Activated CD4-positive, alpha-beta T cell treated with anti-CD3 and anti-CD28 coated beads for 48 hours (primary cell): ENCODE data around the gene KLF9.

Experiments
- DNase-seq: peaks from one replicate; pipeline ENCODE4 v3.0.0-alpha.2; 2020

KLF9 gene

DNA sequence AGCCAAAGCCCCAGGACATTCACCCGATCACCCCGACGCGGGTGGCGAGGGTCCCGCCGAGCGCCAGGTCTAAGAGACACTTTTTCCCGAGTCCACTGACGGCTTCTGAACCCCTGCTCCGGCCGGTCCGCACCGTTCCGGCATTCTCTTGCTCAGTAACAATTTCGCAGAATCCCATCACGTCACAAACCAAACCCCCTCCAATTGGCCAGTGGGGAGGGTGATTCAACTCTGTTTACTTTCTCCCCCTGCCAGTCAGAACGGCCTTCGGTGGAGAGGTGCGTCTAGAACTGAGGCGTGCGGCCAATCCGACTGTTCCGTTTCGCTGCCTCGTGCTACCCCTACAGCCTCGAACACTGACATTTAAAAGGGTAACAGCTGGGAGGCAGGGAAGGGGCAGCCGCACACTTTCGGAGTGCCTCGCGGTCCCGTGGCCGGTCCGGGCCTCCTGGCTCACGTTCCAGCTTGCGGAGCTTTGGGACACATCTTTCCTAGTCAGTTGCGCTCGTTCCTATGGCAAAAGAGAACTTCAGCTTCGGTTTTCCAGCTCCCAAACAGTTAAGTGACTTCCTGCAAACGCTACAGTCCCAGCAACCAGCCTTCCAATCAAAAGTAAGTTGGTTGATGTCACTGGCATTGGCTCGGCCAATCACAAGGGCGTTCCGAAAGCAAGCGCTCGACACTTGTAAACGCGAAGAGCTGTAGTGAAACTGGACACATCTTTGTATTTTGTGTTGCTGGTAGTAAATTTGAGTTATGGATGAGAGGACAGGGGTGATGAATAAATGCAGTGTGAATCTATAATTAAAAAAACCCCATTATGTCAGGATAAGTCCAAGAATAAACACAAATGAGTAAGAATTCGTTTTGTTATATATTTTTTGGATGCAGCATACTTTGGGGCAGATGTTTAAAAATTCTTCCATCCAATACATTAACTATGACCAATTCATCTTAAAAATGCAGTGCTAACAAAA lies at the start of gene KLF9:
TSS of gene KLF9 (minus strand) at position 859 of the 977 bp plus-strand sequence. CDS start 1,294 bp downstream, outside the sequence.
- DNase-seq: peak; percentile 94

DNA sequence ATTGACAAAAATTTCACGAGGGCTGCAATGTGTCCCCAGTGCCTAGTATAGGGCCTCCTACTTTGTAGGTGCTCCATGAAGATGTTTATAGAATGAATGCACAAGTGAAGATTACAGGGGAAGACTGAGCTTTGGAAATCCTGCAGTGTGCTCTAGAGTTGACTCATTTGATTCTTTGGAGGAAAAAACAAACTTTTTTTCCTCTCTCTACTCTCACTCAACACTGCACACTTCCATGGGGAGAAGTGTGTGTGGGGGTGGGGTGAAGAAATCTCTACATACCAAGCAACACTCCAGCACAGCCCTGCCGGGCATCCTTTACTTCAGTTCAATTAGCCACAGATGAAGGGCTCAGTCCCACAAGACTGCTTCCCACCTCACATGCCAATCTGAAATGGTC lies 49.4 kb upstream of the KLF9 start:
- DNase-seq: no peak

DNA sequence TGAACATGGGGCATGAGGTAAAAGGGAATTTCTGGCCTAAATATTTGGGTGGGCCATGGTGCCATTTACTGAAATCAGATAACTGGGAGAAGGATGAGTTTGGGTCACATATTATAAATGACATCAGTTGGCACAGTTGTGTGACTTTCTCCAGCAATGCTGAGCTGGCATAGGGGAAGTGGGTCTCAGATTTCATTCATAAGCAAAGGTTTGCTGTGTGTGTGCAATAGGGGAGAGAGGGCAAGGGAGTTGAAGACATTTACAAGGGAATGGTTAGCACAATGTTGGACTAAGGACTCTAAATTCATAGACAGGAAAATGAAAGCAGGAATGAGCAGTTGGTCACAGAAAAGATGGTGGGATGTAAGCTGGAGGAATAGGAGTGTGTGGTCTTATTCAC lies 47.8 kb upstream of the KLF9 start:
- DNase-seq: no peak

DNA sequence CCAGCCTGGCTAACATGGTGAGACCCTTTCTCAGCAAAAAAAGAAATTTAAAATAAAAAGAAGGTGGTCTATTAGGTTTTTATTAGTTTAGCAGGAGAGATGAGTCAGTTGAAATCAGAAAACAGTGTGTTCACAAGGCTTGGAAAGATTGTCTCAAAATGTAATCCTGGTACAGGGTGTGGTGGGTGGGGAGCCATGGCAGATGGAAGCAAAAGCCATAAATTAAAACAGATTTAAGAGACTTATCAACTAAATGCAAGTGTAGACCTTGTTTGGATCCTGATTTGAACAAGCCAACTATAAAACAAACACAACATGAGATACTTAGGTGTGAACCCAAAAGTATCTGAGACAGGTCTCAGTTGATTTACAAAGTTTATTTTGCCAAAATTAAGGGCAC lies 42.8 kb upstream of the KLF9 start:
- no peak for DNase-seq

DNA sequence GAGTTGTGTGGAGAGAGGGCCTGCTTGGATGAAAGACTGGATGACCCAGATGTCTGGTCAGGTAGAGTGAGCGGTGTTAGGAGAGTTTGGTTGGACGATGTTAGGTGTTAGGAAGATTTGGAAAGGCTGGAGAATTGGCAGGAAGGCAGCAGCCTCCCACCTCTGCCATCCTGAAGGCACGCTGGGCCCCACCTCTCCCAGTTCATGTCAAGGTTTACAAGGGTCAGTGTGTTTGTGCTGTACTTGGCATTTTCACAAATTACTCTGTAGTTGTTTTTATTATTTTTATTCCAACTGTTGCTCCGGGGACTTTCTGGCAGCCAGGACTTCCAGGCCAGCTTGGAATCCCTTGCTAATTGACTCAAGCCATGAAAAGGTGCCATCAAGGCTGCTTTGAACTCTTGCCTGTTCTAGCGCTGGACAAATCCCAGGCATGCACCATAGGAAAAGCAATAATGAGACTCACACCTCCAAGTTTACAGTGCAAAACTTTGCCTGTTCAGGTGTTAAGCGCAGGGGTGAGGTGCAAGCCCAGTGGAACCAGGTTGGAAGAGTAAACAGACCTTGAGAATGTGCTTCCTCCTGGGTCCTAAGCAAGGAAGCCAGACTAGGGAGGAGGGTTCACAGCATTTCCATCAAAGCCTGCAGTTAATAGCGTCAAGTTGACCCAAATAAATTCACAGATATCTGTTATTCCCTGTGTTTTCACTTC lies 41.7 kb upstream of the KLF9 start:
- DNase-seq: no peak

DNA sequence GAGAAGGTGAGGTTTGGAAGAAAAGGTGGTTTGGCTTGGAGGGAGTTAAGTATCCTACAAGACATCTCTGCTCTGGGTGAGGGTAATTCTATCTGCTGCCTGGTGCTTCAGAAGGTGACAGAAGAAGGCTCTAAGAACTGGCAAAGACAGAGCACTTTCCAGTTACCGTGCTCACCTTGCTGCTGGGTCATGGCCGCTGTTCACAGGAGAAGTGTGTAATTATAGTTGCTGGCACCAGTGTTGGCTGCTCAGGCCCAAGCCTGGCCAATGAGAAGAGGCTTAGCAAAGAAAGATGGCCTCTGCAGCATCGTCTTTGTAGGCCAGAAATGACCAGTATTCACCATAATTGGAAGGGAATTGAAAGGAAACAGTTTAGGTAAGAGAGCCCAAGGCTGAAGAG lies 37.9 kb upstream of the KLF9 start:
- DNase-seq: no peak

DNA sequence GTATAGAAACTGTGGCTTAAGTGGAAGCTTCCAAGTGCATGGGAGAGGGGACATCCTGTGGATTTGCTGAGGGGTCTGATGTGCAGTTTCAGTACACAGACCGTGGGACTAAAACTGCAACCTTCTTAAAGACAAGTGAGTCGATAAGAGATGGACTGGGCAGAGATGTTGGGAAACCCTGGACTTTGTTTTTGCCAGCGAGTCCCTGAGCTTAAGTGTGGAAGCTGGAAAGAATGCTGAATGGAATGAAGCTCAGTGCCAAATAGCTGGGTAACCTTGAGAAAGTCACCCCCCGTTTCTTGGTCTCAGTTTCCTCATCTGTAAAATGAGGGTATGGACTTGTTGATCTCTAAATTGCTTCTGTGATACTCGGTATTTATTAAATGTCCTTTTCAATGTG lies 37.3 kb upstream of the KLF9 start:
- DNase-seq: no peak

DNA sequence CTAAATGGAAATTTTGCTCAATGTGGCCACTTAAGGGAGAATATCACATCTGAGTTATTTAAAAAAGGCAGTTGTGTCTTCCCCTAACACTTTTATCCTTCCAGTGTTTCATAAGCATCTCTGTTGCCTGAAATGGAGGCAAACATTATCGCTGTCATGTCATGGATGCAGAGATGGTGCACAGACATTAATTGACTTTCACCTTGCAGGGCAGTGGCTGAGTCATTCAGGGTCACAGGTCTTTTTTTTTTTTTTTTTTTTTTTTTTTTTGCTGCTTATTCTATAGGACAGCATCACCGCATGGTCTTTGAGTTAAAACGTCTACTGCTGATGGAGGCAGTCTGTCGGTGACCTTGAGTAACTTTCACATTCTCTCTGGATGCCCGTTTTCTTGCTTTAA lies 36.3 kb upstream of the KLF9 start:
- no peak for DNase-seq

DNA sequence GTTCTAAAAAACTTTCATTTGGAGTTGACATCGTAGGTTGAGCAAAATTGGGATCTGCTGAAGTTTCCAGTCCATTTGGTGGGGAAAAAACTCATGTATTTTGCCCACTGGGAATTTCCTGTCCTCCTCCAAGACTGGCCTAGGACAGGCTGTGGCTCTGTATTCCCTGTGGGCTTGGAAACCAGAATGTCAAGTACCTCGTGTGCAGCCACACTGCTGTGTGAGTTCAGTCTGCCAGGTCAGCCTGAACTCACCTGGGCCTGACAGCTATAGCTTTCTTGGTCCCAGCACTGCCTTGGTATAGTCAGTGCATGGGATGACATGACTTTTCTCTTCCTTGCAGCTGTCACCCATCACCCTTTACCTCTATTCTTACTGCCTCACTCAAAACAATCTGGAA lies 35.0 kb upstream of the KLF9 start:
- DNase-seq: no peak

DNA sequence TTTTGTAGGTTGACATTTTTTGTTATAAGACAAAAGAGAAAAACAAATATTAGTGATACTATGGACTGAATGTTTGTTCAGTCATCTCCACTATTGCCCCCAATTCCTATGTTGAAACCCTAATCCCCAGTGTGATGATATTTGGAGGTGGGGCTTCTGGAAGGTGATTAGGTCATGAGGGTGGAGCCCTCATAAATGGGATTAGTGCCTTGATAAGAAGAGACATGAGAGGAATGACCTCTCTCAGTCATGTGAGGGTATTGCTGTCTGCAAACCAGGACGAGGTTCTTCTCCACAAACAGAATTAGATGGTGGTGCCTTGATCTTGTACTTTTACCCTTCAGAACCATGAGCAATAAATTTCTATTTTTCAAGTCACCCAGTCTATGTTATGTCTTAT lies 34.5 kb upstream of the KLF9 start:
- no peak for DNase-seq

DNA sequence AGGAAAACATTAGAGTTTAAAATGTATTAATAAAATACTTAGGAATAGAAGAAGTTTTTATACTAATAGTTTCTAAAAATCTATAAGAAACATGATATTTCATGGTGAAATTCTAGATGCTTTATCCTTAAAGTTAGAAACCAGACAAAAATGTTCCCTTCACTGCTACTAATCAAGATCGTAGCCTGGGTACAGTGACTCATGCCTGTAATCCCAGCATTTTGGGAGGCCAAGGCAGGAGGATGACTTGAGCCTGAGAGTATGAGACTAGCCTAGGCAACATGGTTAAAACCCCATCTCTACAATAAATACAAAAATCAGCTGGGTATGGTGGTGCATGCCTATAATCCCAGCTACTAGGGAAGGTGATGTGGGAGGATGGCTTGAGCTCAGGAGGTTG lies 30.4 kb upstream of the KLF9 start:
- DNase-seq: no peak

DNA sequence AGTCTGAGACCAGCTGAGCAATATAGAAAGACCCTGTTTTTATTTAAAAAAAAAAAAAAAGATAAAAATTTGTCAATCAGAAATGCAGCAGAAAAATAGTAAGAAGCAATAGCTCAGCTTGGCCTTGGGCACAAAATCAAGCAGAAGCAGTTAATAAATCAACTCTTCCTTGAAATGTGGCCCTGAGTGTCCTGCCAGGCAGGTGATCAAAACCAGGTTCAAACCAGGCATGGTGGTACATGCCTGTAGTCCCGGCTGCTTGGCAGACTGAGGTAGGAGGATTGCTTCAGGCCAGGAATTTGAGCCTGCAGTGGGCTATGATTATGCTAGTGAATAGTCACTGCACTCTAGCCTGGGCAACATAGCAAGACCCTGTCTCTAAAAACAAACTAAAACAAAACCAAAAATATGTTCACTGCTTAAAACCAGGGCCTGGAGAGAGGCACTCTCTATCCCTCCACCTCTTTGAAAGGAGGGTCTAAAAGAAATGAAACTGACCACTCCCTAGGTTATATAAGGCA lies 27.9 kb upstream of the KLF9 start:
- DNase-seq: no peak

DNA sequence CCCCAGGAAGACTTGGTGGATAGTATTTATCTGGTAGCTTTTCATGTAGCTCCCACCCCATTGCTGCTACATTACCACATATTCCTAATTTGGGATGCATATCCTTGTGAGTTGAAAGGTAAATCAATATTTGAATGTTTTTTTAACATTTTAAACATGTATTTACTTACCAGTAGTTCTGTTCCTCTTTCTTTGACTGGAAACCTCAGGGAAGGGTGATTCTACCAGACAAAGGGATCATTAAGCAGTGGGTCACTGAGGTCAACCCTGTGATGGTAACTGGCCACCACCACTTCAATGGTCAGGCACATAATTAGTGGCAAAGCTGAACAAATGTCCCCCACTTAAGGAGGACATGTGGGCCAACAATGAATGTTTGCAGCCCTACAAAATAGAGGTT lies 27.2 kb upstream of the KLF9 start:
- DNase-seq: no peak

DNA sequence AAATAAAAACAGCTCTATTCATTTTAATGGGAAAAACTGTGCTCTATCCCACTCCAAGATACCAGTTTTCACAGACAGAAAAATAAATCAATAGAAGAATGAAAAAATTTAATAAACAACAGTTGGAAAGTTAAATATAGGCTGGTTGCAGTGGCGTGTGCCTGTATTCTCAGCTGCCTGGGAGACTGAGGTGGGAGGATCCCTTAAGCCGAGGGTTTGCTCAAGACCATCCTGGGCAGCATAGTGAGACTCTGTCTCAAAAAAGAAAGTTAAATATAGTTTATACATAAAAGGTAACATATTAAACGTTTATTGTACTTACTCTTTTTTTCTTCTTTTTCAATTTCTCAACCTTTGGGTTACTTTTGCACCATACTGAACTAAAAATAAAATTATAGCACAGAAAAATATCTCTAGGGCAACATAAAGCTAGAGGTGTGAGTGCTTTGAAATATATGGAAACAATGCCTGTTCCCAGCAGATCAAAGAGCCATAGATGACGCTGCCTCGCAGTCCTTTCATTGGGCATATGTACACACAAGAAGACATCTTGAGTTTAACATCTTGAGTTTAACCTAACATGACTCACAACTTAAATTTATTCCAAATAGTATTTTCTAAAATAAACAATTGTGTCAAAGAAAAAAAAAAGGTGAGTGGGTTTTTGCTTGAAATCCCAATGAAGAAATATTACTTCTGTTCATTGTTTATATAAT lies 25.7 kb upstream of the KLF9 start:
- no peak for DNase-seq

DNA sequence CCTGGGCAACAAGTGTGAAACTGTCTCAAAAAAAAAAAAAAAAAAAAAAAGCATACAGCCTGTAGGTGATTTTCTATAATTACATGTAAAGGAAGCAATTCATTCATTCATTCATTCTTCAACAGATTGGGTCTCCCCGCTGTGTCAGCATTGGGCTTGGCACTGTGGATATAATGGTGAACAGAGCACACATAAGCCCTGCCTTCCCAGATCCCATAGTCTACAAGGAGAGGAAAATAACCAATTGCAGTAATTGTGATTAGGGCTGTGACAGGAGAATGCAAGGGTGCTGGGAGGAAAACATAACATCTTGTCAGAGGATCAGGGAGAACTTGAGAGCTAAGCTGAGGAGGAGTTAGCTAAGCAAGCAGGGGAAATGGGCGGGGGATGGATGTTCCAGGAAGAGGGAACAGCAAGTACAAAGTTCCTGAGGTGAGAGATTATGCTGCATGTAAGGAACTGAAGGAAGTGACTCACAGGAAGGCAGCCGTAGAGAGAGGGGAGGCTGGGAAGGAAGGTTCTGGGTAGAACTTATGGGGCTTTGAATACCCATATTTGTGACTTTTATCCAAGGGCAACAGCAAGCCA lies 24.0 kb upstream of the KLF9 start:
- no peak for DNase-seq

DNA sequence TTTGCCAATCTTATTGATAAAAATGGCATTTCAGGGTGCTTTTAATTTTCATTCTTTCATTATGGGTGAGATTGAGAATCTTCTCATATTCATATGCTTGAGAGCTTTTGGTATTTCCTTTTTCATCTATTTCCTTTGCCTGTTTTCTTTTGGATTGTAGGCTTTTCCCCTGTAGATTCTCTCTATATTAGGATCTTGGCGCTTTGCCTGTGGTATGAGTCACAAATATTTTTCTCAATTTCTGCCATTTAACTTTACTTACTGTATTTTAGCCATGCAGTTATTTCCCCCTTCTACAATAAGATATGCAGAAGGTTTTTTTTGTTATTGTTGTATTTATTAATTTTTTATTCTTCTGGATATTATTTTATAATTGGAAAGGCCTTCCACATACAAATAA lies 21.5 kb upstream of the KLF9 start:
- no peak for DNase-seq

DNA sequence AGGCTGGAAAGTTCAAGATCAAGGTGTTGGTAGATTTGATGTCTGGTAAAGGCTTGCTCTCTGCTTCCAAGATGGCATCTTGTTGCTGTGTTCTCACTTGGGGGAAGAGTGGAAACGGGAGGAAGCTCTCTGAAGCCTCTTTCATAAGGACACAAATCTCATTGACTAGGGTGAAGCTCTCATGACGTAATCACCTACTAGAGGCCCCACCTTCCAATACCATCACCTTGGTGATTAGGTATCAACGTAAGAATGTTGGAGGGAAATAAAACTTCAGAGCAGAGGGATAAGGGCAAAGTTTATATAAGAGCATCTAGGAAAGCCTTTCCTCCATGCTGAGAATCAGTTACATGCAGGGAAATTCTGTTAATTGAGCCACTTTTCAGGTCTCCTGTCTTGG lies 15.4 kb upstream of the KLF9 start:
- DNase-seq: no peak

DNA sequence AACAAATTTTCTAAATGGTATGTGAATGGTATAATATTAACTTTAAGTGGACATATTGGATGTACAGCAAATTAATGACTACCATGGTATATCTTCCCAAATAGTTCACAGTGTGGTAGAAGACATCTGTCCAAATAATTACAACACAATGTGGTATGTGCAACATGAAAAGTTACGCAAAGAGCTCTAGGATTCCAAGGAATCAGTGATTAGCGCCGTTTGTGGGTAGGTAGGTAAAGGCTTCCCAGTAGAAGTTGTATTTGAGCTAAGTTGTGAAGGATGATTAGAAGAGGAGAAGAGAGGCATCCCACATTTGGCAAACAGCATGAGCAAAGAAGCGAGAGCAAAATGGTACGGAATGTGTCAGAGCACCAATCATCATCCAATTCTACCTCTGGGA lies 14.3 kb upstream of the KLF9 start:
- DNase-seq: no peak

DNA sequence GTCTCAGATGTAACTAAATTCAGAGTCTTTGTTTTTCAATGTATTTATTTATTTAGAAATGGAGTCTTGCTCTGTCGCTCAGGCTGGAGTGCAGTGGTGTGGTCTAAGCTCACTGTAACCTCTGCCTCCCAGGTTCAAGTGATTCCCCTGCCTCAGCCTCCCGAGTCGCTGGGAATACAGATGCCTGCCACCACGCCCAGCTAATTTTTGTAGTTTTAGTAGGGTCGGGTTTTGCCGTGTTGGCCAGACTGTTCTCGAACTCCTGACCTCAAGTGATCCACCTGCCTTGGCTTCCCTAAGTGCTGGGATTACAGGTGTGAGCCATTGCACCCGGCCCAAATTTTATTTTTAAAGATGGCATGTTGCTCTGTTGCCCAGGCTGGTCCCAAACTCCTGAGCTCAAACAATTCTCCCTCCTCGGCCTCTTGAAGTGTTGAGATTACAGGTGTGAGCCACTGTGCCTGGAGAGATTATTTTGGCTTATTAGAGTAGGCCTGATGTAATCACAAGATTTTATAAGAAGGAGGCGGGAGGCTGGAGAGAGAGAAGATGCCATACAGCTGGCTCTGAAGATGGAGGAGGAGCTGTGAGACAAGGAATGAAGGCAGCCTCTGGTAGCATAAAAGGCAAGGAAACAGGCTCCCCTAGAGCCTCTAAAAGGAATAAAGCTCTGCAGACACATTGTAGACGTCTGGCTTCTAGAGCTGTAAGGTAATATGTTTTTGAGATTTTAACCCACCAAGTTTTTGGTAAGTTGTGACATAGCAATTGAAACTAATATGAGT lies 12.9 kb upstream of the KLF9 start:
- DNase-seq: no peak

DNA sequence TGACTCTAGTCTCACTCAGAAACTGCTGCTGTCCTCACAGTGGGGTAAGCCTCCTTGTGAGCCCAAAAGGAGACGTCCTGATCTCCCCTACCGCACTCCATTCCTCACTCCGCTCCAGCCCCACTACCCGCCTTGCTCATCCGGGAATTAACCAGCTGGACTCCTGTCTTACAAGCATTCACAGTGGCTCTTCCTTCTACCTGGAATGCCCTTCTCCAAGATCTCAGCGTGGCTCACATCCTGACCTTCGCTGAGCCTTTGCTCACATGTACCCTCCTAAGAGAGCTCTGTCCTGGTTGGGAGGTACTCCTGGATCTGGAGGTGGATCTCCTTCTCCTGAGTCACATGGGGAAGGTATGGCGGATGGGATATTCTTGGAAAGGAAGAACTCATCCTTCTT lies 10.7 kb upstream of the KLF9 start:
- no peak for DNase-seq

DNA sequence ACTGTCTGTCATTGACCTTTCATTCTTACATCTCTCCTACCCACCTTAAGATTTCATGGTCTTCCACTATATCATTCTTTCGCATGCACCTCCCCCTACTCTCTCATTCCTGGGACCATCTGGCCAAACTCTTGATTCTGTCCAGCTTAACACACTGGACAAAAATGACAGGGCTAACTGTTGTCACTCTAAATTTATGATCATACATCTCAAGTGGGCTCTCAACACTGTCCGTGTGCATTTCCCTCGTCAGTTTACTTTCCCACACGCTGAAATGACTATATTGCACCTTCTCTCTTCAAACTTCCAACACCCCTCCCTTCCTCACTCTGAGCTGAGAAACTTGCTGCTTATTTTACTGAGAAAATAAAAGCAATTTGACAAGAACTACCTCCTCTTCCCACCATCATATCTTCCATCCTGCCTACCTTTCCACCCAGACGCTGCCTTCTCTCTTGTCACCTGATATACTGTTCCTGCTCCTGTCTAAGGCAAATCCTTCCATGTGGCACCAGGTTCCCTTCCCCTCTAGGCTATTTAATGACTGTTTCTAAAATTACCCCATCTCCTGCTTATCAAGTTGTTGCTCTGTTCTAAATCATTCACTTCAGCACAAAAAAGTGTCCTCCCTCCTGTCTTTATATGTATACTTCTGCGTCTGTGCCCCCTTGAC lies 8.1 kb upstream of the KLF9 start:
- no peak for DNase-seq
